RWPE2 (cell line): ENCODE measurements around the gene SCAF11.

Experiments
- ATAC-seq: fragments of 200-7000 bp; cut with Tn5 transposase; 3 replicates; pipeline ENCODE4 v1.9.1; 2021; ENCODE audit warnings: low read depth
- DNase-seq: peaks from one replicate; pipeline ENCODE4 v3.0.0-alpha.2; 2020; ENCODE audit warnings: low spot score
- H3K27ac ChIP-seq: fragments of 450-650 bp; 2 replicates; pipeline ENCODE4 v1.5.1; 2017; ENCODE audit warnings: mild to moderate bottlenecking; ENCODE audit not compliant: poor library complexity, severe bottlenecking
- H3K27me3 ChIP-seq: fragments of 250-450 bp; sonication (Bioruptor Pico); 2 replicates; pipeline ENCODE4 v1.5.1; 2021; ENCODE audit warnings: mild to moderate bottlenecking, moderate library complexity; ENCODE audit not compliant: insufficient read depth, poor library complexity, severe bottlenecking
- H3K36me3 ChIP-seq: fragments of 250-450 bp; sonication (Bioruptor Pico); 2 replicates; pipeline ENCODE4 v1.5.1; 2020; ENCODE audit warnings: low read depth, mild to moderate bottlenecking, moderate library complexity
- H3K4me1 ChIP-seq: fragments of 250-450 bp; sonication (Bioruptor Pico); 2 replicates; pipeline ENCODE4 v1.5.1; 2021; ENCODE audit warnings: mild to moderate bottlenecking, moderate library complexity; ENCODE audit not compliant: insufficient read depth, poor library complexity, severe bottlenecking
- H3K4me3 ChIP-seq: fragments of 250-450 bp; sonication (Bioruptor Pico); 2 replicates; pipeline ENCODE4 v1.5.1; 2021; ENCODE audit warnings: mild to moderate bottlenecking, moderate library complexity; ENCODE audit not compliant: severe bottlenecking
- H3K9me3 ChIP-seq: fragments of 250-450 bp; sonication (Bioruptor Pico); 2 replicates; pipeline ENCODE4 v1.5.1; 2021; ENCODE audit warnings: mild to moderate bottlenecking, moderate library complexity; ENCODE audit not compliant: severe bottlenecking
- TF ChIP-seq, protein P1 (sequence below): fragments of 450-650 bp; IDR thresholded peaks from one replicate; pipeline ENCODE4 v1.5.1; 2017; ENCODE audit warnings: mild to moderate bottlenecking, moderate library complexity; ENCODE audit not compliant: poor library complexity, severe bottlenecking

SCAF11 gene

DNA sequence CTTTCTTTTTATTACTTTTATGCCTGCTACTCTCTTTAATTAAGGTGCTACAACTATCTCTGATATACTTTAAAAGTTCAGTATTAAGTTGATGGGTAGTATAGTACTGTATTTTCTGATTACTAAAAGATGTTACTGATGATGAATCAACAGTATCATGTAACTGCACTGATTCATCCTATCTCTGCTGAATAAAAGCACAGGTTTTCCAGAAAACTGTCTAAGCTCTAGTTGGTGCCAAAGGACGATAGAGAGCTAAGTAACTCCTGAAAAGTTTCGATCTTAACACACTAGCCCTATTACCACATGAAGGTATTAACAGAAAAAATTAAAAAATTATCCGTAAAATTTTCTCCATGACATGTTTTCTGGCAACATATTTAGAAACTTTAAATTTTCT is 2.1 kb downstream of the SCAF11 start:
- H3K4me3 ChIP-seq = peak overlapping the region; percentile 75
- TF ChIP-seq, protein P1, sequence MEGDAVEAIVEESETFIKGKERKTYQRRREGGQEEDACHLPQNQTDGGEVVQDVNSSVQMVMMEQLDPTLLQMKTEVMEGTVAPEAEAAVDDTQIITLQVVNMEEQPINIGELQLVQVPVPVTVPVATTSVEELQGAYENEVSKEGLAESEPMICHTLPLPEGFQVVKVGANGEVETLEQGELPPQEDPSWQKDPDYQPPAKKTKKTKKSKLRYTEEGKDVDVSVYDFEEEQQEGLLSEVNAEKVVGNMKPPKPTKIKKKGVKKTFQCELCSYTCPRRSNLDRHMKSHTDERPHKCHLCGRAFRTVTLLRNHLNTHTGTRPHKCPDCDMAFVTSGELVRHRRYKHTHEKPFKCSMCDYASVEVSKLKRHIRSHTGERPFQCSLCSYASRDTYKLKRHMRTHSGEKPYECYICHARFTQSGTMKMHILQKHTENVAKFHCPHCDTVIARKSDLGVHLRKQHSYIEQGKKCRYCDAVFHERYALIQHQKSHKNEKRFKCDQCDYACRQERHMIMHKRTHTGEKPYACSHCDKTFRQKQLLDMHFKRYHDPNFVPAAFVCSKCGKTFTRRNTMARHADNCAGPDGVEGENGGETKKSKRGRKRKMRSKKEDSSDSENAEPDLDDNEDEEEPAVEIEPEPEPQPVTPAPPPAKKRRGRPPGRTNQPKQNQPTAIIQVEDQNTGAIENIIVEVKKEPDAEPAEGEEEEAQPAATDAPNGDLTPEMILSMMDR = no peak
- peak overlapping the region; percentile 88 for H3K27ac ChIP-seq
- DNase-seq (no peak), ATAC-seq (peak; percentile 11; the same call in 1 of the 3 replicates)
- peaks cover 21% of the 10 kb centered on the region for H3K36me3 ChIP-seq
- peaks cover 15% of the 10 kb centered on the region for H3K4me1 ChIP-seq
- H3K9me3 ChIP-seq = no peaks in the 10 kb centered on the region
- no peaks in the 10 kb centered on the region for H3K27me3 ChIP-seq

GRCh38 chr12:45987340-45987727 is 3.0 kb downstream of the SCAF11 start:
- Histone ChIP-seq H3K27me3 (no peaks in the 10 kb centered on the region), H3K4me1 (peaks cover 15% of the 10 kb centered on the region), H3K36me3 (peaks cover 21% of the 10 kb centered on the region), H3K4me3 (no peak overlapping the region), H3K27ac (no peak overlapping the region), H3K9me3 (no peaks in the 10 kb centered on the region)
- no peak for ATAC-seq
- no peak for DNase-seq
- TF ChIP-seq, protein P1 = no peak

GRCh38 chr12:45986641-45987339 is 3.6 kb downstream of the SCAF11 start:
- Histone ChIP-seq H3K27ac (no peak overlapping the region), H3K27me3 (no peaks in the 10 kb centered on the region), H3K4me3 (no peak overlapping the region), H3K9me3 (no peaks in the 10 kb centered on the region), H3K4me1 (peaks cover 17% of the 10 kb centered on the region), H3K36me3 (peaks cover 21% of the 10 kb centered on the region)
- ATAC-seq (no peak), DNase-seq (no peak)
- TF ChIP-seq, protein P1 = no peak

- no peak overlapping the region for H3K27ac ChIP-seq
- TF ChIP-seq, protein P1 = no peak
- ATAC-seq (peak; percentile 49; the same call in 2 of the 3 replicates), DNase-seq (no peak)
- H3K4me3 ChIP-seq = no peak overlapping the region
- peaks cover 7% of the 10 kb centered on the region for H3K4me1 ChIP-seq
- no peaks in the 10 kb centered on the region for H3K9me3 ChIP-seq
- peaks cover 16% of the 10 kb centered on the region; the same call in 1 of the 2 replicates for H3K36me3 ChIP-seq
- H3K27me3 ChIP-seq = no peaks in the 10 kb centered on the region
Measured at GRCh38 chr12:45981075-45981837, 9.1 kb downstream of the SCAF11 start.
